ENCODE results near the gene PAX5.

PAX5 gene

DNA sequence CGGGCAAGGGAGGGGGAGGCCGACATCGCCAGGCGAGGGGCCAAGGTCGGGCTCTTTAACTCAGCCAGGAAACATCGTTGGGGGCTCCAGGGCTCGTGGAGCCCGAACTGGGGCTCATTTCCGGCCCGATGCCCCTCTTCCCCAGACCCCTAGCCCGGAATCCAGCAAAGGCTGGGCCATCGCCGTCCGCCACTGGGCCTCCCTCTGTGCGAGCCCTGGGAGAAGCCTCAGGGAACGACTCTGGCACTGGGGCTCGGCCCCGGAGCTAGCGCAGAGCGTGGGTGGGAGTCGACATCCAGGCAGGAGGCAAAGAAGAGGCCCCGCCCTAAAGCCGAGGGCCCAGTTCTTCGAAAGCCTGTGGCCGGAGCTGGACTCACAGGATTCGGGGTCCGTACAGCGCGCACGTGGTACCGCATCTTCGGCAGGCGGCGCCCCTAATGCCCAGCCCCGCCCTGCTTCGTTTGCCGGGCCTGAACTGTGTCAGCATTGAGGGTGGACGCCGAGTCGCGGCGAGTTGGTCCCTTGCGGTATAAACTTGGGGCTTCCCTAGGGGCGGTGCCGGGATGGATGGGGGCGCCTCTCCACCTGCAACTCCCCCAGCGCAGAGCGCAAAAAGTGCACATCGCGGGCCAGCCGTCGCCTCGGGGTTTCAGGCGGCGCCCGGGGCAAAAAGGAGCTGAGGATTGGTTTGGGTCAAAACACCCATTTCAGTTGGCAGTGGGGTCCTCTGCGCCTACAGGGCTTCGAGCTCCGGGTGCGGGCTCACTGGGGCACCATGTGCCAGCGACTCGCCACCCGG is 3.6 kb upstream of the PAX5 start:
- Histone ChIP-seq H3K9ac (0 out of 2 replicates have a peak overlapping the region, but pooled peaks have one; percentile 27), H3K27me3 (ENCODE audit: insufficient read depth, low read depth) (peaks cover 38% of the 10 kb centered on the region), H3K4me2 (peak overlapping the region; percentile 53), H3K4me1 (ENCODE audit: low read depth, poor library complexity, severe bottlenecking) (peaks cover 5% of the 10 kb centered on the region), H4K20me1 (ENCODE audit: insufficient read depth) (no peaks in the 10 kb centered on the region), H2AFZ (ENCODE audit: low read depth) (peak overlapping the region; percentile 93), H3K36me3 (ENCODE audit: insufficient read depth) (no peaks in the 10 kb centered on the region), H3K4me3 (IDR thresholded peaks at IDR 0.05; ENCODE audit: insufficient read depth, low read depth, low read length) (no peak overlapping the region), H3K27ac (no peak overlapping the region), H3K79me2 (ENCODE audit: insufficient read depth, low read depth) (no peaks in the 10 kb centered on the region)
- TF ChIP-seq, protein P1, sequence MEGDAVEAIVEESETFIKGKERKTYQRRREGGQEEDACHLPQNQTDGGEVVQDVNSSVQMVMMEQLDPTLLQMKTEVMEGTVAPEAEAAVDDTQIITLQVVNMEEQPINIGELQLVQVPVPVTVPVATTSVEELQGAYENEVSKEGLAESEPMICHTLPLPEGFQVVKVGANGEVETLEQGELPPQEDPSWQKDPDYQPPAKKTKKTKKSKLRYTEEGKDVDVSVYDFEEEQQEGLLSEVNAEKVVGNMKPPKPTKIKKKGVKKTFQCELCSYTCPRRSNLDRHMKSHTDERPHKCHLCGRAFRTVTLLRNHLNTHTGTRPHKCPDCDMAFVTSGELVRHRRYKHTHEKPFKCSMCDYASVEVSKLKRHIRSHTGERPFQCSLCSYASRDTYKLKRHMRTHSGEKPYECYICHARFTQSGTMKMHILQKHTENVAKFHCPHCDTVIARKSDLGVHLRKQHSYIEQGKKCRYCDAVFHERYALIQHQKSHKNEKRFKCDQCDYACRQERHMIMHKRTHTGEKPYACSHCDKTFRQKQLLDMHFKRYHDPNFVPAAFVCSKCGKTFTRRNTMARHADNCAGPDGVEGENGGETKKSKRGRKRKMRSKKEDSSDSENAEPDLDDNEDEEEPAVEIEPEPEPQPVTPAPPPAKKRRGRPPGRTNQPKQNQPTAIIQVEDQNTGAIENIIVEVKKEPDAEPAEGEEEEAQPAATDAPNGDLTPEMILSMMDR (conservative IDR thresholded peaks at IDR 0.05; ENCODE audit: low read depth, low read length): no peak

DNA sequence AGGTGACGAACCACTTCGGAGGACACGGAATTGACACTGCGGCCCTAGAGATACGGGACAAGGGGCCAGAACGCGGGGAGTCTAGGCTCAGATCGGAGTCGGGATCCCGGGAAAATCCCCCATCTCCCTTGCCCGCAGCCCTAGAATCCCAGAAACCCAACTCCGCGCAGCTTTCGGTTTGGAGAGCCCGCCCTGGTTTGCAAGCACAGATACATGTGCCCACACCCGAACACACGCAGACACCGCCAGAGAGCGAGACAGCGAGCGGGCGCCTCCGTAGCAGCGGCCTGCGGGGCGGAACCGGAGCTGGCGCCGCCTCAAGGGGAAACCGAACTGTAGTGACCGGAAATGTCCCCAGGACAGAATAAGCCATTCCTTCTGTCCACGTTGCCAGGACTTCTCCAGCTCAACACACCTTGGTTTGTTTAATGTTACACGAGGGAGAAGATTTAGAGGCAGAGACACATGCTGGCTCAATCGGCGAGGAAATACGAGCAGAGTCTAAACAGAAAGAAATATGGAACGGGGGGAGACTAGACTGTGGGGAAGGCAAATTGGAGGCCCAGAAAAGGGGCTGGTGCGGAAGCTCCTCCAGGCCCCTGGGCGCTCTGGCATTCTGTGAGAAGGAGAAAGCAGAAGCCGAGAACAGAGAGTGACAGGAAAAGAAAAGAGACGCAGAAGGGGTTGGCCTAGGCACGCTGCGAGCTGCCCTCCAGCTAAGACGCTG is 2.9 kb upstream of the PAX5 start:
- Histone ChIP-seq H3K27me3 (ENCODE audit: insufficient read depth, low read depth) (peaks cover 38% of the 10 kb centered on the region), H2AFZ (ENCODE audit: low read depth) (peak overlapping the region; percentile 93), H3K79me2 (ENCODE audit: insufficient read depth, low read depth) (no peaks in the 10 kb centered on the region), H3K27ac (no peak overlapping the region), H3K4me2 (peak overlapping the region; percentile 53), H3K36me3 (ENCODE audit: insufficient read depth) (no peaks in the 10 kb centered on the region), H3K4me3 (IDR thresholded peaks at IDR 0.05; ENCODE audit: insufficient read depth, low read depth, low read length) (no peak overlapping the region), H4K20me1 (ENCODE audit: insufficient read depth) (no peaks in the 10 kb centered on the region), H3K4me1 (ENCODE audit: low read depth, poor library complexity, severe bottlenecking) (peaks cover 5% of the 10 kb centered on the region), H3K9ac (peak overlapping the region; percentile 27; the same call in 1 of the 2 replicates)
- TF ChIP-seq, protein P1 (conservative IDR thresholded peaks at IDR 0.05; ENCODE audit: low read depth, low read length): no peak

DNA sequence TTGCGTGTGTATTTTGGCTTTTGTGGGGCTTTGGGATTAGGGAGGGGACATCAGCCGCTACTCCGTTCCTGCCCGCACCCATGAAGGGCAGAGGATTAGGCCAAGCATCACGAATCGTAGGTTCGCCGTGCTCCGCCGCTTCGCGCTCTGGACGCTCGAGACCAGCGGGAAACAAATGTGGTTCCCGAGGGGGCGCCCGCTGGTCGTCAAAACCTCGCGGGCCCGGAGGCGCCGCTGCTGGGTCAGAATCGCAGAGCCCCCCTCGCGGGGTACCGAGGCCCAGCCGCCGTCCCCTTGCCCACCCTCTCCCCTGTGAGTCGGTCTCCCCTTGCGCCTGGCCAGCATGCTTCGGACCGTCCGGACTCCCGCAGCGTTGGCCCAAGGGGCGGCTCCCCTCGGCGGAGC is 2.3 kb upstream of the PAX5 start:
- peaks cover 5% of the 10 kb centered on the region for H3K4me1 ChIP-seq (ENCODE audit: low read depth, poor library complexity, severe bottlenecking)
- no peaks in the 10 kb centered on the region for H3K36me3 ChIP-seq (ENCODE audit: insufficient read depth)
- peak overlapping the region; percentile 53 for H3K4me2 ChIP-seq
- no peak overlapping the region for H3K4me3 ChIP-seq (IDR thresholded peaks at IDR 0.05; ENCODE audit: insufficient read depth, low read depth, low read length)
- TF ChIP-seq, protein P1 (conservative IDR thresholded peaks at IDR 0.05; ENCODE audit: low read depth, low read length): no peak
- no peak overlapping the region for H3K27ac ChIP-seq
- no peaks in the 10 kb centered on the region for H3K79me2 ChIP-seq (ENCODE audit: insufficient read depth, low read depth)
- H3K9ac ChIP-seq: peak overlapping the region; percentile 27; the same call in 1 of the 2 replicates
- peaks cover 43% of the 10 kb centered on the region for H3K27me3 ChIP-seq (ENCODE audit: insufficient read depth, low read depth)
- H4K20me1 ChIP-seq (ENCODE audit: insufficient read depth): no peaks in the 10 kb centered on the region
- peak overlapping the region; percentile 93 for H2AFZ ChIP-seq (ENCODE audit: low read depth)

DNA sequence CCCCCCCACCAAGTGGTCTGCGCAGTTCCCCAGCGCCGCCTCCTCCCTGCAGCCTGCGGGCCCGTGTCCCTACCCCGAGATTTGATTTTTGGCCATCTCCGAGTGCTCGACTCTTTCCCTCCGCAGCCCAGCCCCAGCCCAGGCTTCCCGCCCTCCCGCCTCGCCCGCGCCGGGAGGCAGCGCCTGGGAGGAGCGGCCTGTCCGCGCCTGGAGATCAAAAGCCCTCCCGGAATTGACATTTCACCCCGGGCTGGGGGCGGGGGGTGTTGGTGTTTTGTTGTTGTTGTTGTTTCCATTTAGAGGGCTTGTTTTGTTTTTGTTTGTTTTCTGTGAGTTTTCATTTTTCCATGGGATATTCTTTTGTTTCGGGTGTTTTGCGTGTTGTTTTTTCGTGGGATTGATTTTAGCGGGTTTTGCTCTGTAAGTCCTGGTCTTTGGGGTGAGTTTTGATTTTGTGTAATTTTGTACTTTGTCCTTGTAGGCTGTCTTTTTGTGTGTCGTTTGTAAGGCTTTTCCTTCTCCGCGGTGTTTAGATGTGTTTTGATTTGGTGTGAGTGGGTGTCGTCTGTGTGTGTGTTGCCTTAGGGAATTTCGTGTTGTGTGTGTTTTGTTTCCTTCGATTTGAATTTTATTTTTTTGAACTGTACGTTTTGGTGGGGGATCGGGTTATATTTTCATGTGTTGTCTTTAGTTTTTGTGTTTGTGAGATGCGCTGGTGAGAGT is 1.7 kb upstream of the PAX5 start:
- Histone ChIP-seq H3K27ac (no peak overlapping the region), H3K4me2 (peak overlapping the region; percentile 53; the same call in 1 of the 2 replicates), H3K79me2 (ENCODE audit: insufficient read depth, low read depth) (no peaks in the 10 kb centered on the region), H3K9ac (no peak overlapping the region), H3K27me3 (ENCODE audit: insufficient read depth, low read depth) (peaks cover 48% of the 10 kb centered on the region), H3K4me1 (ENCODE audit: low read depth, poor library complexity, severe bottlenecking) (peaks cover 5% of the 10 kb centered on the region), H2AFZ (ENCODE audit: low read depth) (peak overlapping the region; percentile 93; the same call in 1 of the 2 replicates), H4K20me1 (ENCODE audit: insufficient read depth) (no peaks in the 10 kb centered on the region), H3K4me3 (IDR thresholded peaks at IDR 0.05; ENCODE audit: insufficient read depth, low read depth, low read length) (no peak overlapping the region), H3K36me3 (ENCODE audit: insufficient read depth) (no peaks in the 10 kb centered on the region)
- TF ChIP-seq, protein P1 (conservative IDR thresholded peaks at IDR 0.05; ENCODE audit: low read depth, low read length): no peak

Data from KMS-11 (cell line).